Spinal cord (tissue), 4 donors: Measurements from ENCODE around the gene TUBA8. TPM values are rescaled to one million over a fixed set of nuclear protein-coding genes. Genes with fewer than 3 reads are reported as not detected.

Source experiments
- polyA plus RNA-seq, 2 donors: library from polyadenylated mRNA; unstranded; fragments of 120-200 nt; gene quantifications; one replicate each; pipeline ENCODE4 v1.2.1, GENCODE V29; 2013; ENCODE audit not compliant: insufficient read length in 2 of 2
- small RNA-seq: library from RNA; depleted of rRNA; stranded (forward); fragments of <200 nt; gene quantifications from one replicate; pipeline ENCODE3, GENCODE V24; 2014; ENCODE audit warnings: low replicate concordance
- total RNA-seq, 2 donors: library from RNA; depleted of rRNA in 1 of 2; stranded (reverse); fragments of 120-200 nt in 1 of 2; fragments of >200 nt in 1 of 2; gene quantifications; one replicate each; pipeline versions ENCODE4 v1.2.3 to v1.2.4, GENCODE V29; 2013 to 2014

The TUBA8 gene
- total and polyA plus RNA-seq, 4 donors: 5.5 to 27.1 (median 17.2) TPM

Small RNAs within 50 kb of the gene (small RNA-seq; reads per million reads assigned to genes)
- gene AC016027.5: not detected

Other genes starting within 250 kb of the TUBA8 start
- gene MICAL3, start 86.2 kb upstream of the TUBA8 start, total RNA-seq: 10 to 100 TPM; 59.9 to 62.1 TPM
- gene MICAL3, start 86.2 kb upstream of the TUBA8 start, polyA plus RNA-seq: 100 to 1,000 TPM in 1 of 2 donors, 10 to 100 TPM in 1; 89.6 to 113 TPM
- 10 to 100 TPM; 18.2 to 18.3 TPM for gene PEX26, start 32.8 kb upstream of the TUBA8 start, total RNA-seq
- gene PEX26, start 32.8 kb upstream of the TUBA8 start, polyA plus RNA-seq: 10 to 100 TPM; 44.1 to 58.8 TPM
- 1 to 10 TPM; 5.8 to 8.2 TPM for gene USP18, start 39.4 kb downstream of the TUBA8 start, total RNA-seq
- 1 to 10 TPM; 6.5 to 7.2 TPM for gene USP18, start 39.4 kb downstream of the TUBA8 start, polyA plus RNA-seq